ENCODE measurements around the gene PTGS1.
A peak's percentile ranks its signal among the peaks of the same experiment; 100 is the strongest.
"Not testable (repeated sequence)": the region's sequence is repeated elsewhere in the genome, so short reads cannot be mapped to it uniquely, and the experiment has no call there.

PTGS1 gene

DNA sequence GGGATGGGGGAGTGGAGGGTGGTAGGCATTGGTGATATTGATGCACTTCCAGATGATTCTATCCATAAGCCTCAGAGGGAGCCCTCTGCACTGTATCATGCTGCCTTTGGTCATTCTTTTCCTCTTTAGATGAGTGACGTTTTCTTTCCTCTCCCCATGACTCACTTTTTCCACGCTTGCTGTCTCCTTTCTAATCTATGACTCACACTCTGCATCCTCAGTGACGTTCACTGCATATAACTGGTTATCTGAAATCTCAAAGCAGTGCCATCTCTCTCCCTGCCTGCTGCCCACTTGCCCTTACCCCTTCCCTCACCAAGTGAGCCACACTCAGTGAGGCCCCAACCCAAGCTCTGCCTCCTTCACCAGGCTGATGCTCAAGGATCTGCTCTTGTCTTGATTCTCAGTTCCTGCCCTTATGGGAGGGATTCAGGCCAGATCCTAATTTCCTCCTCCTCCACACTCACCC lies 31.6 kb downstream of the PTGS1 start:
- DNase-seq, result peak; percentile 73

DNA sequence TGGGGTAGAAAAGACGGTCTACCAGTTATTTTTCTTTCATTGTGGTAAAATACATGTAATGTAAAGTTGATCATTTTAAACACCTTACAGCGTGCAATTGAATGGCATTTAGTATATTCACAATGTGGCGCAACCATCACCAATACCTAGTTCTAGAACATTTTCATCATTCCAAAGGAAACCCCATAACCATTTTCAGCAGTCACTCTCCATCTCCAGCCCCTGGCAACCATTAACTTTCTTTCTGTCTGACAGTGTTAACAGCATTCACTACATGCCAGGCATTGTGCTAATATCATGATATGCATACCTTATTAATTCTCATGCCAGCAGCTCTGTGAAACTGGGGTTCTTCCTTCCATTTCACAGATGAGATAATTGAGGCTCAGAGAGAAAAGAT lies 32.0 kb downstream of the PTGS1 start:
- no peak for DNase-seq

DNA sequence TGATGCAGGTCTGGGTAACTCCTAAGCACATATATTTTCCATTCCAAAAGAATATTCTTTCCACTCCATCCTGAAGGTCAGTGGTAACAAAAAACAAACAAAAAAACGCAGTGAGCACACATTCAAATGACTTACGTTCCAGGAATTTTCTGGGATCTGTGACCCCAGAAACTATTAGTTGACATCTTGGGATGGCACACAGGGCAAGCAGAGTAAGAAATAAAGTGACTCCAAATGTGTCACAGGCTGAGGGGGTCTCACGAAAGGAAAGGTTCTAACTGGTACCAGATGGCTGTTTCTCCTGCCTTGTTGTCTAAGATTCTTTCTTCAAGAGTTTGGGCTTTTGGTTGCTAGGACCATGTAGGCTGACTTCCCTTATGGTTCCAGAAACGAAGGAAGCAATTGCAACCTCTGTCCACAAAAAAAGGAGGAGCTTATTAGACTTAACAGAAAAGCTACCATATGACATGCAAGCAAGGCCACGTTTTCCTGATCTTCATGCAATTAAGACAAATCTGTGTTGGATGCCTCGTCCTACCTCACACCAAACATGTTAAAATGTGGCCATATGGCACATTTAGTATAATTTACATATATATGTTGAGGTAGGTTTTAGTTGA lies 32.7 kb downstream of the PTGS1 start:
- DNase-seq, result no peak

DNA sequence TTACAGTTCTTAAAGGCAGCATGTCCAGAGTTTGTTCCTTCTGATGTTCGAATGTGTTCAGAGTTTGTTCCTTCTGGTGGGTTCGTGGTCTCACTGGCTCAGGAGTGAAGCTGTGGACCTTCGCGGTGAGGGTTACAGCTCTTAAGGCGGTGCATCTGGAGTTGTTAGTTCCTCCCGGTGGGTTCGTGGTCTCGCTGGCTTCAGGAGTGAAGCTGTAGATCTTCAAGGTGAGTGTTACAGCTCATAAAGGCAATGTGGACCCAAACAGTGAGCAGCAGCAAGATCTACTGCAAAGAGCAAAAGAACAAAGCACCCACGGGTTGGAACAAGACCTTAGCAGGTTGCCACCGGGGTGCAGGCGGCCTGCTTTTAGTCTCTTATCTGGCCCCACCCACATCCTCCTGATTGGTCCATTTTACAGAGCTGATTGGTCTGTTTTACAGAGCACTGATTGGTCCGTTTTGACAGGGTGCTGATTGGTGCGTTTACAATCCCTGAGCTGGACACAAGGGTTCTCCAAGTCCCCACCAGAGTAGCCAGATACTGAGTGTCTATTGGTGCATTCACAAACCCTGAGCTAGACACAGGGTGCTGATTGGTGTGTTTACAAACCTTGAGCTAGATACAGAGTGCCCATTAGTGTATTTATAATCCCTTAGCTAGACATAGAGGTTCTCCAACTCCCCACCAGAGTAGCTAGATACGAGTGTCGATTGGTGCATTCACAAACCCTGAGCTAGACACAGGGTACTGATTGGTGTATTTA lies 34.7 kb downstream of the PTGS1 start:
- DNase-seq, result not testable (repeated sequence)

DNA sequence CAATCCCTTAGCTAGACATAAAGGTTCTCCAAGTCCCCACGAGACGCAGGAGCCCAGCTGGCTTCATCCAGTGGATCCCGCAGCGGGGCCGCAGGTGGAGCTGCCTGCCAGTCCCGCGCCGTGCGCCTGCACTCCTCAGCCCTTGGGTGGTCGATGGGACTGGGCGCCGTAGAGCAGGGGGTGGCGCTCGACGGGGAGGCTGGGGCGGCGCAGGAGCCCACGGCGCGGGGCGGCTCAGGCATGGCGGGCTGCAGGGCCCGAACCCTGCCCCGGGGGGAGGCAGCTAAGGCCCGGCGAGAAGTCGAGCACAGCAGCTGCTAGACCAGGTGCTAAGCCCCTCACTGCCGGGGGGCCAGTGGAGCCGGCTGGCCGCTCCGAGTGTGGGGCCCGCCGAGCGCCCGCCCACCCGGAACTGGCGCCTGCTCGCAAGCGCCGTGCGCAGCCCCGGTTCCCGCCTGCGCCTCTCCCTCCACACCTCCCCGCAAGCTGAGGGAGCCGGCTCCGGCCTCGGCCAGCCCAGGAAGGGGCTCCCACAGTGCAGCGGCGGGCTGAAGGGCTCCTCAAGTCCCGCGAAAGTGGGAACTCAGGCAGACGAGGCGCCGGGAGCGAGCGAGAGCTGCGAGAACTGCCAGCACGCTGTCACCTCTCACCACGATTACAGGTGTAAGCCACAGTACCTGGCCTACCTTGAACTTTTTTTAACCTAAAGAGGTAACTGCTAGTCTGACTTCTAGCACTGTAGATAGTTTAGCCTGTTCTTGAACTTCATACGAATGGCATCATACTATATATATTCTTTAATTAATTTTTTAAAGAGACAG lies 35.5 kb downstream of the PTGS1 start:
- no peak for DNase-seq

DNA sequence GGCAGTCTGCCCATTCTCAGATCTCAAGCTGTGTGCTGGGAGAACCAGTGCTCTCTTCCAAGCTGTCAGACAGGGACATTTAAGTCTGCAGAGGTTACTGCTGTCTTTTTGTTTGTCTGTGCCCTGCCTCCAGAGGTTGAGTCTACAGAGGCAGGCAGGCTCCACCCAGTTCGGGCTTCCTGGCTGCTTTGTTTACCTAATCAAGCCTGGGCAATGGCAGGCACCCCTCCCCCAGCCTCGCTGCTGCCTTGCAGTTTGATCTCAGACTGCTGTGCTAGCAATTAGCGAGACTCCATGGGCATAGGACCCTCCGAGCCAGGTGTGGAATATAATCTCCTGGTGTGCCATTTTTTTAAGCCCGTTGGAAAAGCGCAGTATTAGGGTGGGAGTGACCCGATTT lies 43.3 kb downstream of the PTGS1 start:
- DNase-seq, result not testable (repeated sequence)

DNA sequence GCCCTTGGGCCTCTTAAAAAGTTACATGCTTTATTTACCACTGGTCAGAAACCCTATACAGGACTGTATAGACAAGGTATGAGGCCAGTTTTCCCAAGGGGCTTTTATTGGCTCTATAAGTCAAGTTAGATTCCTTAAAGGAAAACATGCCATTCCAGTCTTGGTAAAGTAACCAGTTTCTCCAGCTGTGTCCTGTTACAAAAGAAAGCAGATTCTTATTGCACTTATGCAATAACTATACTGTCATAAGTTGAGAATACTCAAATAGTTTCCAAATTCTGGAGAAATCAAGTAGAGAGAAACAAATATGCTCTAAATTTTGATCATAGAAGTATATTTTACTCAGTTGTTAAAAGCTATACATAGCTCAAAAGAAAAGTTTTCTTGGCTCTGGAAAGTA lies 47.2 kb downstream of the PTGS1 start:
- no peak for DNase-seq

DNA sequence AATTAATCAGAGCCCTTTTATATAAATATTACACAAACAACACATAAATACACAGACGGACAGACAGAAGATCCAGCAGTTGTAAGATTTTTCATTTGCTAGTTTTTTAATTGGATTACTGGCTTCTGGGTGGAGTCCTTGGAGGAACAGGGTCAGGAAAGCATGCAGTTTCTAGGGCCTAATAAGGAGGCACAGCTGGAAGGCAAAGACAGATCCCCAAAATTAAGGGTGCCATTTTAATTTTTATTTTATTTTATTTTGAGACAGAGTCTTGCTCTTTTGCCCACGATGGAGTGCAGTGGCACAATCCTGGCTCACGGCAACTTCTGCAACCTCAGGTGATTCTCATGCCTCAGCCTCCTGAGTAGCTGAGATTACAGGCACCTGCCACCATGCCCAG lies 49.5 kb downstream of the PTGS1 start:
- DNase-seq, result no peak

DNA sequence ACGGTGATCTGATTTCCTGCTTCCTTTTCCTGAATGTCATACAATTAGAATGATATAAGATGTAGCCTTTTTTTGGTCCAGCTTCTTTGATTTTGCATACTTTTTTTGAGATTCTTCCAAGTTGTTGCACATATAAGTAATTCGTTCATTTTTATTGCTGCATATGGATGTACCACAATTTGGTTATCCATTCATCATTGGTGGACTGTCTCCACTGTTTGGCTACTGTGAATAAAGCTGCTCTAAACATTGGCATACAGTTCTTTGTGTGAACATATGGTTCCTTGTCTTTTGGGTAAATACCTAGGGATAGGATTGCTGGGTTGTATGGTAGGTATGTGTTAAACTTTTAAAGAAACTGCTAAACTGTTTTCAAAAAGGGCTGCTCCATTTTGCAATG lies 54.3 kb downstream of the PTGS1 start:
- DNase-seq, result no peak

DNA sequence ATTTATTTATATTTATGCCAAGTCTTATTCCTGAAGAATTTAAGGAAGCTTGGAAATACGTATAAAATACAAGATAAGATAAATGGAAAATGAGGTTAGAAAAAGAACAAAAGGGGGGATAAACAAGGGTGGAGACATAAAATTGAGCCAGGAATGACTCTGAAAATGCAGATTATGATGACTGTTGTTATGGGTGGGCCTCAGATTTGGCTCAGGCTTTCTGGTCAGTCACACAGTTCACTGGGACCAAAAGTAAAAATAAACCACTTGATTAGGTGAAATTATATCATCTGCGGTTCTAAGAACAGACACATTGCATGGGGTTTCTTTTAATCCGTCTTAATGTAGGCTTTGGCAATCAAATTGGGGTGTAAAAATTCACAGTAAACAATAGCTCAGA lies 55.9 kb downstream of the PTGS1 start:
- no peak for DNase-seq

DNA sequence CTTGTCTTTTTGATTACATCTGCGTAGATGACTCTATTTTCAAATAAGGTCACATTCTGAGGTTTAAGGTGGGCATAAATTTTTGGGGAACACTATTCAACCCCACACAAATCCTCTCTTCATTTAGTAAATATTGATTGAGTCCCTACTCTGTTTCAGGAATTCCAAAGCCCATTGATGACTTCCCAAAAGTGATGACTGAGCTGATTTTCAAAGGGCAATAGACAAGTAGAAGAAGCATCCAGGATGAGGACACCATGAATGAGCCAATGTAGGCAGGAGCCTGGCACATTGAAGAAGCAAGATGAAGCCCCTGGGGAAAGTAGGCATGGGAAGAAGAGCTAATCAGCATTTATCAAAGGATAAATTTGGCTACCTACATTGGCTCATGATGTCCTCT lies 71.7 kb downstream of the PTGS1 start:
- DNase-seq, result no peak

DNA sequence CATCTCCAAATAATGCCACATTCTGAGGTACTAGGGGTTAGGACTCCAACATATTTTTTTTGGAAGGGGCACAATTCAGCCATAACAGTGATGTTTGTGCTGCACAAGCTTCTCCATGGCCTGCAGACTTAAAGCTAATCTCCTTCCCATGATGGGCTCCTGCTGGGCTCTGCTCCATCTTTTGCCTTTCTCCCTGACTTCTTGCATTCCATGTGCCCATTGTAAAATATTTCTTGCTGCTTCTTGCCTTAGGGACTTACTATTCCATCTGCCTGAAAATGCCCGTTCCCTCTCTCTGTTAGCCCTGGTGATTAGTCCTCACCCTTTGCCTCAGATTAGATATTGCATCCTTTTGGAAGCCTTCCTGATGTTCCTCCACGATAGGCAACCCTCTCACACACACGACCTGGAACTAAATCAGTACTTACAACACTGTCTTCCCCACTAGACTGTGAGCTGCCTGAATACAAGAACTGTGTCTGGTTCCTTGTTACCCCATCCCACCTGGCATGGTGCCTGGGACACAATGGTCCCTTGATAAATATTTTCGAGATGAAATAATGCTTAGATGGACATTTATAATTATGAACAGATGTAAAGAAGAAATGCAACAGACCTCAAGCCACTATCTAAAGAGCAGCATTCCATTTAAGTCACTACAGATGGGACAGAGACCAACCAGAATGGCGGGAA lies 73.4 kb downstream of the PTGS1 start:
- DNase-seq, result no peak
